Parathyroid adenoma (tissue), 2 donors: Measurements from ENCODE around the gene GSG1L2.

Source experiments
- H2AFZ ChIP-seq: fragments of 300-600 bp; sonication (generic); one replicate; pipeline ENCODE4 v1.7.0; 2017; ENCODE audit warnings: antibody characterized with exemption, mild to moderate bottlenecking
- H3K27ac ChIP-seq: fragments of 300-600 bp; sonication (generic); one replicate; pipeline ENCODE4 v1.7.0; 2017
- H3K27me3 ChIP-seq: fragments of 300-600 bp; sonication (generic); one replicate; pipeline ENCODE4 v1.7.0; 2017; ENCODE audit warnings: low read length; ENCODE audit not compliant: control insufficient read depth, insufficient read depth
- H3K36me3 ChIP-seq: fragments of 300-600 bp; sonication (generic); one replicate; pipeline ENCODE4 v1.7.0; 2017; ENCODE audit warnings: low read length; ENCODE audit not compliant: control insufficient read depth, insufficient read depth
- H3K4me1 ChIP-seq: fragments of 300-600 bp; sonication (generic); one replicate; pipeline ENCODE4 v1.7.0; 2017; ENCODE audit warnings: control low read depth
- H3K4me2 ChIP-seq: fragments of 300-600 bp; sonication (generic); one replicate; pipeline ENCODE4 v1.7.0; 2017; ENCODE audit warnings: low read length
- H3K4me3 ChIP-seq: fragments of 300-600 bp; sonication (generic); one replicate; pipeline ENCODE4 v1.7.0; 2017; ENCODE audit warnings: low read depth, low read length
- H3K79me2 ChIP-seq: fragments of 300-600 bp; sonication (generic); one replicate; pipeline ENCODE4 v1.7.0; 2017; ENCODE audit warnings: control low read depth
- H3K9ac ChIP-seq: fragments of 300-600 bp; sonication (generic); one replicate; pipeline ENCODE4 v1.7.0; 2017; ENCODE audit warnings: mild to moderate bottlenecking
- H3K9me3 ChIP-seq: fragments of 300-600 bp; sonication (generic); one replicate; pipeline ENCODE4 v1.7.0; 2017; ENCODE audit warnings: low read length; ENCODE audit not compliant: control insufficient read depth
- CTCF ChIP-seq: fragments of 300-600 bp; sonication (generic); IDR thresholded peaks from one replicate; pipeline ENCODE4 v1.7.0; 2017; ENCODE audit warnings: antibody characterized with exemption, mild to moderate bottlenecking
- donor health status: primary hyperparathyroidism.

GSG1L2 gene

GRCh38 chr17:9802697-9803096, 19.2 kb downstream of the GSG1L2 start:
- Histone ChIP-seq H3K36me3 (no peaks in the 10 kb centered on the region), H3K9me3 (no peaks in the 10 kb centered on the region), H3K4me2 (no peak overlapping the region), H3K9ac (no peak overlapping the region), H2AFZ (no peak overlapping the region), H3K79me2 (no peaks in the 10 kb centered on the region), H3K4me1 (no peaks in the 10 kb centered on the region), H3K4me3 (no peak overlapping the region), H3K27ac (no peak overlapping the region), H3K27me3 (no peaks in the 10 kb centered on the region)
- no peak for TF ChIP-seq CTCF

- Histone ChIP-seq H3K4me2 (no peak overlapping the region), H3K9ac (no peak overlapping the region), H3K79me2 (no peaks in the 10 kb centered on the region), H3K4me3 (no peak overlapping the region), H3K27me3 (no peaks in the 10 kb centered on the region), H2AFZ (no peak overlapping the region), H3K36me3 (no peaks in the 10 kb centered on the region), H3K9me3 (no peaks in the 10 kb centered on the region), H3K4me1 (no peaks in the 10 kb centered on the region), H3K27ac (no peak overlapping the region)
- no peak for TF ChIP-seq CTCF
Observed at GRCh38 chr17:9802294-9802693, 19.6 kb downstream of the GSG1L2 start.

DNA sequence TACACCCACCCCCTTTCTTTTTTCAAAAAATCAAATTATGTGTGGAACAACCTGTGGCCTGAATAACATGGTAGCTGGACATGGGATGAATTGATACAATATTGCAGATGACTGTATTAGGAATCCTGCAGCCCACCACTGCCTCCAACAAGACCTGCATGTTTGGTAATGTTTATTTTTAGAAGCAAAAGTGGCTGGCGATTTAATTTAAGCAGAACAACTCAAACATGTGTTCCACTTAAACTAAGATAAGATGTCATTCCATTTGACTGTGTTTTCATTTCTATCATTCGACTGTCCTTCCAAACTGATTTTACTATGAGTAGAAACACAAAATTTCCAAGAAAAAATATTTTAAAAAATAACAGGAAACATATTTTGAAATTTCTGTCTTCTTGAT, 20.4 kb downstream of the GSG1L2 start:
- Histone ChIP-seq H3K9me3 (no peaks in the 10 kb centered on the region), H3K4me3 (no peak overlapping the region), H3K27ac (no peak overlapping the region), H3K4me2 (no peak overlapping the region), H3K36me3 (no peaks in the 10 kb centered on the region), H3K4me1 (no peaks in the 10 kb centered on the region), H2AFZ (no peak overlapping the region), H3K79me2 (no peaks in the 10 kb centered on the region), H3K9ac (no peak overlapping the region), H3K27me3 (no peaks in the 10 kb centered on the region)
- TF ChIP-seq CTCF = no peak

GRCh38 chr17:9798724-9799123, 23.2 kb downstream of the GSG1L2 start:
- TF ChIP-seq CTCF = no peak
- Histone ChIP-seq H2AFZ (no peak overlapping the region), H3K4me3 (no peak overlapping the region), H3K79me2 (no peaks in the 10 kb centered on the region), H3K27me3 (no peaks in the 10 kb centered on the region), H3K36me3 (no peaks in the 10 kb centered on the region), H3K9ac (no peak overlapping the region), H3K27ac (no peak overlapping the region), H3K9me3 (no peaks in the 10 kb centered on the region), H3K4me2 (no peak overlapping the region), H3K4me1 (no peaks in the 10 kb centered on the region)

DNA sequence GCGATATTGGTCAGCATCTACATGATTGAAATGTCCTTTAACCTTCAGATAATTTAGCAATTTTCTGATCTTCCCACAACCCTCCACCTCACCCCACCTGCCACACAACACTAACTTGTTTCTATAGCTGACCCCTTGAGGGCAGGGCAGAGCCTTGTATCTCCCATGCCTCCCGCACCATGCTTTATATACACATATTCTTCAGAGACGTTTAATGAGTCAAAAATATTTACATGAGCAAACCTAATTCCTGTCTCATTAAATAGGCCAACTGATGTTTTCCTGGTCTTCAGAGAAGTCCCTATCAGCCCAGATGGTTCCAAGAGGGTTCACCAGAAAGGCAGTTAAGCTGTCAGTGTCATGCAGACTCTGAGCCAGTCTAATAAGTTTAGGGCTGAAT, 23.9 kb downstream of the GSG1L2 start:
- no peak overlapping the region for H2AFZ ChIP-seq
- H3K27ac ChIP-seq = no peak overlapping the region
- H3K4me1 ChIP-seq = no peaks in the 10 kb centered on the region
- no peak for TF ChIP-seq CTCF
- H3K9ac ChIP-seq = no peak overlapping the region
- H3K36me3 ChIP-seq = no peaks in the 10 kb centered on the region
- H3K9me3 ChIP-seq = no peaks in the 10 kb centered on the region
- no peaks in the 10 kb centered on the region for H3K79me2 ChIP-seq
- no peaks in the 10 kb centered on the region for H3K27me3 ChIP-seq
- no peak overlapping the region for H3K4me2 ChIP-seq
- H3K4me3 ChIP-seq = no peak overlapping the region
